MM.1S (cell line): ENCODE measurements around the gene ZNF385D.

Experiments used
- CTCF ChIP-seq: fragments of 300-600 bp; sonication (generic); IDR thresholded peaks from 2 replicates; pipeline ENCODE4 v1.5.1; 2016; ENCODE audit warnings: antibody characterized with exemption, low read length, mixed read lengths
- EZH2phosphoT487 ChIP-seq: fragments of 300-600 bp; sonication (generic); IDR thresholded peaks from 2 replicates; pipeline ENCODE4 v1.6.1; 2018; ENCODE audit warnings: antibody characterized with exemption, low read length

DNA sequence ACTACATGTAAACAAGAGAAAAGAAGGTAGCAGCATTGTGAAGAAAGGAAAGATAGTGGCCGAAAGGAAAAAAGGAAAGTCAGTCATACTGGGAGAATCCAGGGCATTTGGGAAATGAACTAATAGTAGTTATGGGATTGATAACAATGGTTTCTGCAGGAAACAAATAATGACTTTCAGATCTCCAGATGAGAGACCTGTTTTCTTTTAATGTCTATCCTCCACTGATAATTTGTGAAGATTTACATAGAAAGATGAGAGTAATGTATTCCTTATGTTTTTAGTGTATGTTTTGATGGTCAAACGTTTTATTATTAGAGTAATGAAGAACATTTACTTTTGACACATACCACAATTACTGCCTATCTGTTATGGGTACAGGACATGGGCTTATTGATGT is 15.0 kb upstream of the ZNF385D start:
- TF ChIP-seq CTCF (no peak), EZH2phosphoT487 (no peak)
